Activated CD4-positive, alpha-beta T cell treated with anti-CD3 and anti-CD28 coated beads, Interleukin-10, Interleukin-2, amounts not matched to agents 100 ng/mL and 50 ng/mL, durations not matched to agents 16 hours and 8 hours (primary cell): ENCODE measurements around the gene PRKG2.

Experiments used
- DNase-seq: peaks from one replicate; pipeline ENCODE4 v3.0.0-alpha.2; 2020

Gene PRKG2

GRCh38 chr4:81217779-81218178 is 2.8 kb upstream of the PRKG2 start:
- no peak for DNase-seq

- no peak for DNase-seq
These were observed 909 bp upstream of the PRKG2 start for GRCh38 chr4:81215931-81216330.

- peak; percentile 4 for DNase-seq
These were observed 710 bp downstream of the PRKG2 start for GRCh38 chr4:81214144-81214880.

GRCh38 chr4:81213671-81214070 is 1.4 kb downstream of the PRKG2 start:
- DNase-seq: no peak

- no peak for DNase-seq
These were observed 3.1 kb downstream of the PRKG2 start for GRCh38 chr4:81211956-81212355.

GRCh38 chr4:81207828-81208227 is 7.2 kb downstream of the PRKG2 start:
- no peak for DNase-seq

- DNase-seq: no peak
These were observed 9.7 kb downstream of the PRKG2 start for GRCh38 chr4:81205302-81205701.

GRCh38 chr4:81204571-81204970 is 10.5 kb downstream of the PRKG2 start:
- no peak for DNase-seq

GRCh38 chr4:81199831-81200230 is 15.2 kb downstream of the PRKG2 start:
- DNase-seq: no peak

- no peak for DNase-seq
These were observed 16.4 kb downstream of the PRKG2 start for GRCh38 chr4:81198609-81199008.

GRCh38 chr4:81197864-81198524 is 17.0 kb downstream of the PRKG2 start:
- DNase-seq: no peak

GRCh38 chr4:81196126-81196650 is 18.8 kb downstream of the PRKG2 start:
- no peak for DNase-seq

GRCh38 chr4:81195475-81195874 is 19.5 kb downstream of the PRKG2 start:
- DNase-seq: no peak

- no peak for DNase-seq
These were observed 20.7 kb downstream of the PRKG2 start for GRCh38 chr4:81194286-81194685.

GRCh38 chr4:81180916-81181315 is 34.1 kb downstream of the PRKG2 start:
- no peak for DNase-seq

- DNase-seq: no peak
These were observed 35.7 kb downstream of the PRKG2 start for GRCh38 chr4:81179326-81179725.

- DNase-seq: no peak
These were observed 41.8 kb downstream of the PRKG2 start for GRCh38 chr4:81173213-81173612.

GRCh38 chr4:81166458-81167160 is 48.4 kb downstream of the PRKG2 start:
- no peak for DNase-seq

GRCh38 chr4:81165861-81166430 is 49.1 kb downstream of the PRKG2 start:
- DNase-seq: no peak

- DNase-seq: no peak
These were observed 50.2 kb downstream of the PRKG2 start for GRCh38 chr4:81164623-81165416.

- no peak for DNase-seq
These were observed 50.9 kb downstream of the PRKG2 start for GRCh38 chr4:81164126-81164525.

GRCh38 chr4:81162752-81163458 is 52.1 kb downstream of the PRKG2 start:
- DNase-seq: no peak
